ENCODE data around the gene SHISA4. TPM values are rescaled to one million over a fixed set of nuclear protein-coding genes. Genes with fewer than 3 reads are reported as not detected.

The SHISA4 gene
- total and polyA plus RNA-seq, 2 of the 8 experiments (the other 6 are each of a cell fraction or from before 2014, with no cell fraction given), result 7.8 to 28.9 TPM

- 91% methylated on average over 1 of the region's 1 CpG; no CpG with 5 or more reads in 1 of the 2 experiments for WGBS, 2 experiments (ENCODE audit: extremely low coverage in 1 of 2, insufficient coverage in 1 of 2, insufficient read length in 1 of 2, insufficient replicate concordance in 2 of 2, low coverage in 1 of 2, low lambda C conversion rate in 2 of 2, missing lambda C conversion rate in 1 of 2)
- no peaks in the 10 kb centered on the region for H3K23me2 ChIP-seq (ENCODE audit: low read depth, low read length)
- peaks cover 11% of the 10 kb centered on the region for H3K79me1 ChIP-seq (ENCODE audit: low read depth, low read length)
- H3K18ac ChIP-seq (ENCODE audit: extremely low read depth, low read length), result no peak overlapping the region
- H3K27ac ChIP-seq (ENCODE audit: low read depth, low read length), result no peak overlapping the region
- no peak overlapping the region for H4K5ac ChIP-seq (ENCODE audit: insufficient read length, low read depth, low read length)
- H3K4me1 ChIP-seq (replicated peaks in 1 of 4; ENCODE audit: control insufficient read depth in 3 of 4, insufficient read depth in 4 of 4, low read length in 3 of 4), result peaks cover 0 to 9% (median 2%) of the 10 kb centered on the region in 4 experiments; a peak in 3 of 7 replicates
- CTCF ChIA-PET (ENCODE audit: partially characterized antibody), result interaction anchor here (0.7 to 1.3 kb wide), 3 partner anchors 34 to 280 kb away, joined by 3 read pairs; no protein-coding TSS in a partner anchor
- H2AFZ ChIP-seq (ENCODE audit: low read length), result no peak overlapping the region
- FAIRE-seq (no peak), DNase-seq (ENCODE audit: low read depth in 1 of 2, low spot score in 2 of 2) (no peak)
- no peak overlapping the region for H3K23ac ChIP-seq (ENCODE audit: insufficient read length)
- no peak overlapping the region for H2BK120ac ChIP-seq (replicated peaks; ENCODE audit: low read depth, low read length)
- H2BK12ac ChIP-seq (ENCODE audit: low read depth, low read length), result no peak overlapping the region
- H3K9ac ChIP-seq (replicated peaks in 1 of 4; ENCODE audit: extremely low read depth in 1 of 4, low read depth in 3 of 4, low read length in 3 of 4), result no peak overlapping the region
- no peak overlapping the region for H3K4me3 ChIP-seq (ENCODE audit: extremely low read depth in 1 of 4, insufficient read depth in 2 of 4, low read depth in 3 of 4, low read length in 4 of 4)
- H3K14ac ChIP-seq (ENCODE audit: insufficient read length), result no peak overlapping the region
- no peak overlapping the region for H3K4me2 ChIP-seq (ENCODE audit: insufficient read depth in 1 of 2, low read depth in 2 of 2, low read length in 2 of 2)
- no peak overlapping the region for H2BK20ac ChIP-seq (ENCODE audit: low read length)
- peaks cover 0 to 4% (median 0%) of the 10 kb centered on the region in 4 experiments; a peak in 1 of 8 replicates for H3K36me3 ChIP-seq (ENCODE audit: control insufficient read depth in 2 of 4, insufficient read depth in 4 of 4, low read length in 3 of 4)
- no peak overlapping the region for H2BK5ac ChIP-seq (ENCODE audit: low read depth, low read length)
- peaks cover 18 to 23% of the 10 kb centered on the region in 2 experiments for H4K20me1 ChIP-seq (replicated peaks in 1 of 2; ENCODE audit: control insufficient read depth in 1 of 2, insufficient read depth in 2 of 2, low read length in 2 of 2)
- H3K79me2 ChIP-seq (ENCODE audit: control insufficient read depth in 1 of 2, insufficient read depth in 2 of 2, low read length in 2 of 2), result peaks cover 22 to 97% of the 10 kb centered on the region in 2 experiments
- POLR2A ChIA-PET (ENCODE audit: partially characterized antibody), result no interaction called here
- H2AK5ac ChIP-seq (ENCODE audit: low read depth, low read length), result no peak overlapping the region
- no peaks in the 10 kb centered on the region for H3K9me3 ChIP-seq (ENCODE audit: insufficient read depth in 2 of 2, low read depth in 1 of 2, low read length in 1 of 2)
- H3K27me3 ChIP-seq (replicated peaks in 1 of 4; ENCODE audit: control insufficient read depth in 3 of 4, extremely low read depth in 1 of 4, insufficient read depth in 3 of 4, low read length in 3 of 4), result no peaks in the 10 kb centered on the region
- H4K8ac ChIP-seq (ENCODE audit: extremely low read depth, insufficient read depth, low read length), result no peak overlapping the region
- no peak overlapping the region for H3K4ac ChIP-seq (replicated peaks; ENCODE audit: insufficient read length, low read depth, low read length)
- H3K56ac ChIP-seq (replicated peaks; ENCODE audit: insufficient read length, low read depth, low read length), result no peak overlapping the region
- H4K91ac ChIP-seq (replicated peaks; ENCODE audit: insufficient read length, low read length), result no peak overlapping the region
- no peak overlapping the region for H2BK15ac ChIP-seq (ENCODE audit: low read length)
- no peak for TF ChIP-seq RBBP5 (IDR thresholded peaks at IDR 0.05; ENCODE audit: borderline replicate concordance, low read depth, low read length)
- TF ChIP-seq CBX8 (IDR thresholded peaks at IDR 0.05; ENCODE audit: borderline replicate concordance, low read depth, low read length), result no peak
- TF ChIP-seq TCF12 (IDR thresholded peaks at IDR 0.05; ENCODE audit: low read depth, low read length), result no peak
- no peak for TF ChIP-seq SAP30 (IDR thresholded peaks at IDR 0.05; ENCODE audit: insufficient read depth, insufficient replicate concordance, low read length)
- TF ChIP-seq RFX5 (IDR thresholded peaks at IDR 0.05; ENCODE audit: borderline replicate concordance, low read depth, low read length), result no peak
- no peak for TF ChIP-seq POU5F1 (IDR thresholded peaks at IDR 0.05; ENCODE audit: low read depth, low read length)
- TF ChIP-seq CREB1 (IDR thresholded peaks at IDR 0.05), result no peak
- TF ChIP-seq BRCA1 (IDR thresholded peaks at IDR 0.05; ENCODE audit: low read depth, low read length), result no peak
- TF ChIP-seq RAD21 (IDR thresholded peaks at IDR 0.05 in 1 of 2, conservative IDR thresholded peaks at IDR 0.05 in 1 of 2; ENCODE audit: low read depth in 2 of 2, low read length in 2 of 2), result no peak
- no peak for TF ChIP-seq GTF2F1 (IDR thresholded peaks at IDR 0.05; ENCODE audit: borderline replicate concordance, low read depth, low read length)
- no peak for TF ChIP-seq MAX (IDR thresholded peaks at IDR 0.05)
- no peak for TF ChIP-seq SIRT6 (IDR thresholded peaks at IDR 0.05; ENCODE audit: low read length)
- TF ChIP-seq KDM5A (IDR thresholded peaks at IDR 0.05; ENCODE audit: low read length), result no peak
- TF ChIP-seq ZNF274 (IDR thresholded peaks at IDR 0.05; ENCODE audit: borderline replicate concordance, extremely low read depth, low read length), result no peak
These were observed 48.2 kb upstream of the SHISA4 start for GRCh38 chr1:201840490-201840889.

Measured in H1 (cell line).